Hematopoietic multipotent progenitor cell treated with erythropoietin and hydrocortisone succinate and interleukin-3 and kit ligand, for 4 days (in vitro differentiated cells): ENCODE results near the gene ALG6.
"Not testable (repeated sequence)": the region's sequence is repeated elsewhere in the genome, so short reads cannot be mapped to it uniquely, and the experiment has no call there.

ENCODE experiments used
- DNase-seq: peaks from one replicate; pipeline ENCODE4 v3.0.0-alpha.2; 2015

ALG6 gene

DNA sequence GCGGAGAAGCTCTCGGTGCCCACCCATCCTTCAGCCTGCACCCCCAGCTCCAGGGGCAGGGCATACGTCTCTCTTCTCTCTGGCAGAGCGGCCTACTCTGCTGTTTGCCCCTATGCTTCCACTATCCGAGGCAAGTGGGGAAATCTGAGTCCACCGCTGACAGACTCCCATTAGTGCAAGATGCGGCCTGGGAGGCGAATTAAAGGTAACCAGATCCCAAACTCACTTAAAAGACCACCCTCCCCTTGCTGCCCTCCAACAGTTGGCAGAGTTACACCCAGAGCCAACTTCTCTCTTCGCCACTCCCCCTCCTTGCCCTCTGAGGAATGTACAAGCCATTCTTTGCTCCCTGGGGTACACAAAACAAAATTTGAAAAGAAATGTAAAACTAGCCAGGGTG is 38.6 kb upstream of the ALG6 start:
- DNase-seq: no peak

DNA sequence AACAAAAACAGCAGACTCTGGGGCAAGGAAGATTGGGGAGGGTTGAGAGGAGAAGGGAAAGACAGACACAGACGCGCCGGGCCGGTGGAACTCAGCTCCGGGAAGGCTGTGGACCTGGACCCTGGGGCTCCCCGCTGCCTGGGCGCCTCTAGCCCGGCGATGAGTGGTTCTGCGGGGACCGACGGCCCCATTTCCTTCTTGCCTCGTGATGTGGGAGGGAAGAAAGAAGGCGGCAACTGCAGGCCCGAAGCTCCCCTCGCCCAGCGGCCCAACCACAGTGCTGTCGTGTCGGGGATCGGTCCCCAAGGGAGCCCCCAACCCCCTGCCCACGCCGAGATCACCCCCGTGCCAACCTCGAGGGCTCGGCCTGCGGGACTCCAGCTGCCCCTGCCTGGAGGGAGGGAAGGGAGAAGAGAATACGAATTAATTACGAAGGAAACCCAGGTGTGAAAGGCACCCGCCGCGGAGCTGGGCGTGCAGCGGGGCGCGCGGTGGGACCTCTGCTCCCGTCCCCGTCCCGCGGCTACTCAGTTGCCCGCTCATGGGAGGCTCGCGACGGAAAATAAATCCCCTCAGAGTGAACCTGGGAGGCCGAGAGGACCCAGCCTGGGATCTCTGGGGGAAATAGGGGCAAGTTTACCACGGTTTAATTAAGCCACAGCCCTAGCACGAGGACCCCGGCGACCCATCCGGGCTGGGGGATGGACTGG is 37.7 kb upstream of the ALG6 start:
- no peak for DNase-seq

DNA sequence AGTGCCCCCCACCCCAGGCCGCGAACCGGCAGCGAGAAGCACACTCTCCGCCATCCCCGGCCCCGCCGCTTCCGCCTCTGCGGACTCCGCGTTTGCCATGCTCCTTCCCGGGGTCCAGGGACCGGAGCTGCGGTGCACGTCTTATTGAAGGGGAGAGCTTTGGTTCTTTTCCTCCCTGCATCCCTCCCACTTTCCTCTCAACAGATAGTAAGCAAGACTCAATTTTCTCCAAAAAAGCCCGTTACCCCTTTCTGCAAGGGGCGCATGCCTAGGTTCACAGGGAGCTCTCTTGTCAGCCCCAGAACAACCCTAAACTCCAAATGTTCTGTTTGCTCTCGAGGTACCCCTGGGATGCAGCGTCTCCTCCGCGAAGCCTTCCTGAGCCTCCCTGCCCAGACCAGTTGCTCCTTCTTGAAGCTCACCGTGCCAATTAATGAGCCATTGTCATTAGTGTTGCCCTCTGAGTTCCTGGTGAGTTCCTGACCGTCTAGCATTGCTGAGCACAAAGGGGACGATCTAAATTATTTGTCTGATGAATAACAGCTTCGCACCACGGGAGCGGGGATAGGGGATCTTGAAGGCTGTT is 37.0 kb upstream of the ALG6 start:
- DNase-seq: no peak

DNA sequence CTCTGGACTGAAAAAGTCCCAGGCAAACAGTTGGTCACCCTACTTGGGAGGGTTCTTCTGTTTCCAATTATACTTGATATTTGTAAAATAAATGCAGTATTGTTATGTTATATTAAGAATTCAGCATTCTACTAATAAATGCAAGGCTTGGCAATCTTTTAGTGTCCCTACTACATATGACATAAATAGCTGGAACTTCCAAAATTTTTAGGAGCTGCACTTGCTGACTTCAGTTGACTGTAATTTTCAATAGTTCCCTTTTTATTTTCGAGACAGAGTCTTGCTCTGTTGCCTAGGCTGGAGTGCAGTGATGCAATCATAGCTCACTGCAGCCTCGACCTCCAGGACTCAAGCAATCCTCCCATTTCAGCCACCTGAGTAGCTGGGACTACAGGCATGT is 25.0 kb upstream of the ALG6 start:
- no peak for DNase-seq

DNA sequence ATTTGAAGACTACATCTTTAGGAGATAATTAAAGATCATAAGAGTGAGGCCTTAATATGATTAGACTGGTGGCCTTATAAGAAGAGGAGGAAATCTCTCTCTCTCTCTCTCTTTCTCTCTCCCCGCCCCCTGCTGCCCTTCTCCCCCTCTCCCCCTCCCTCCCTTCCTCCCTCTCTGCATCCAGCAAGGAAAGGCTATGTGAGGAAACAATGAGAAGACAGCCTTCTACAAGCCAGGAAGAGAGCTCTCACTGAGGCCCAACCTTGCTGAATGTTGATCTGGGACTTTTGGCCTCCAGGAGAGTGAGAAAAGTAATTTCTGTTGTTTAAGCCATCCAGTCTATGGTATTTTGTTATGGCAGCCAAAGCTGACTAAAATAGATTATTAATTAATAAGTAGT is 23.5 kb upstream of the ALG6 start:
- no peak for DNase-seq

DNA sequence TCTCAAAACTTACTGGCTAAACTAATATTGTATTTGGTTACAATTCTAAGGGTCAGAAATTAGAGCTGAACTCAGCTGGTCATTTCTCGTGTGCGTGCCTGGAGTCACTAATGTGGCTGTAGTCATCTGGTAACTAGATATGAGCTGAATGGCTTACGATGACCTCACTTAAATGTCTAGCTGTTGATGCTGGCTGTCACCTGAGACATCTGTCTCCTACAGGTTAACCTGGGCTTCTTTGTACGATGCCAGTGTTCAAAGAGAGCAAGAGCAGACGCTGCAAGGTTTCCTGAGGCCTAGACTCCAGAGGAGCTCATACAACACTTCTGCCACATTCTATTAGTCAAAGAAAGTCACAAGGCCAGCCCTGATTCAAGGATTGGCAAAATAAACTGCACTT is 17.1 kb upstream of the ALG6 start:
- DNase-seq: no peak

DNA sequence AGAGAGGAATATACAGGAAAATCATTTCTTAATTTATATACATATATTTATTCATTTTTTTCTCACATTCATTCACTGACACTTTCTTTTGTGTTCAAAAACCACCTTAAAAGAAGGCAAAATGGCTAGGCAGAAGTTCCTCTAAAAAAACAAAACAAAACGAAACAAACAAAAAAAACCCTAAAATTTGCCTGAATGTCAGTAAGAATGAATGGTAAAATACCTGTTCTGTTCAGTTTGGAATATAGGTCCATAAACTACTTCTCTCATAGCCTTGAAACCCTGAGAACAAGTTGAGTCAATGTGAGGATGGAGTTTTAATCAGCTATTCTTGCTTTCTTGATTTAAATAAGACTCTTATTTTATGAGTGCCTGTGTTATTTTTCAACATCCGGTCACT is 14.7 kb upstream of the ALG6 start:
- no peak for DNase-seq

DNA sequence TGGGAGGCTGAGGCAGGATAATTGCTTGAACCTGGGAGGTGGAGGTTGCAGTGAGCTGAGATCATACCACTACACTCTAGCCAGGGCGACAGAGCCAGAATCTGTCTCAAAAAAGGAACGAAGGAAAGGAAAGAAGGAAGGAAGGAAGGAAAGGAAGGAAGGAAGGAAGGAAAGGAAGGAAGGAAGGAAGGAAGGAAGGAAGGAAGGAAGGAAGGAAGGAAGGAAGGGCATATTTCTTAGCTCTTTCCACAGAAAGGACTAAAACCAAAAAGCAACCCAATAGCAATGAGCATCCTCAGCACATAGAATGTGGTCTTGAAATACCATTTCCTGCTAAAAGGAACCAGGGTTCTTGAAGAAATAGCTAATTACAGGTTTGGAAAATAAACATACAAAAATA is 11.2 kb upstream of the ALG6 start:
- DNase-seq: not testable (repeated sequence)

DNA sequence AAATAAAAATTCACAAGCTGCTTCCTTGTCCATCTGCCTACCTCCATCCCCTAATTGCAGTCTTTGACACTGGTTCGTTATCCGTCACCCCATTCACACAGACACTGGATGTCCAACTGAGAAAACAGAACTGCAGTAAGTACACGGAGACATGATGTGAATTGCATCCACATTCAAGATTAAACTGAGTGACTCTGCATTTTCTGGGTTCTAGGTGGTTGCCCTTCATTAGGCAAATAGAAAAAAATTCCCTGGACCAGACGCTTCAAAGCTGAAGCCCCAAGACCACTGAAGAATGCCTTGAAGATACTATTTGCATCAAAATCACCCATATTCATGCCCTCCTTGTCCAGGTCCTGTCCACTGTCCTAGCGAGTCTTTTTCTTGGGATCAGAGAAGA is 7.9 kb upstream of the ALG6 start:
- DNase-seq: no peak

DNA sequence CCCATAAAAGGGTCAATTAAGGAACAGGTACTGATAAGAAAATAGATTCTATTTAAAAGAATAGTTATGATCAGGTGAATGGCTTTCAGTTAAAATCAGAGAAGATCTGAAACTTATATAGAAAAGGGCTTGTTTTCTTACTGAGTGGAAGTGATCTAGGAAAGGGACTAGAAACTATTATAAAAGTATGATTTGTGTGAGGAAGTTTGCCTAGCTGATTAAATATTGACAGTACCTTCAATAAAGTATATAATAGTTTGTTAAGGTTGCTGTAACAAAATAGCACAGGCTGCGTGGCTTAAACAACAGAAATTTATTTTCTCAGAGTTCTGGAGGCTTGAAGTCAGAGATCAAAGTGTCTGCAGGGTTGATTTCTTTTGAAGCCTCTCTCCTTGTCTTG is 5.4 kb upstream of the ALG6 start:
- DNase-seq: no peak

DNA sequence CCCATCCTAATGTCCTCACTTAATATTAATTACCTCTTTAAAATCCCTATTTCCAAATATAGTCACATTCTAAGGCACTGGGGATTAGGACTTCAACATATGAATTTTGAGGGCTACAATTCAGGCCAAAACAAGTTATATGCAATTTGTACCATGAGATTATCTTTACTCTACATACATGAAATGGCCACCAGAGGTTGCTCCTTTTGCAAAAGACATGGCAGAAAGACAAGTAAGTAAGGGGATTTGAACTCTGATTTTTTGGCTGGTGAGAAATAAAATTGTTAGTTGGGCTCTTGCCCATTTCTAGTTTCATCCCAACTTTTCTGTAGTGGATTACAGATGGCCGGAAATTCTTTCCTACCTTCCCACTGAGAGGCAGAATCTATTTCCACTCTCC is 4.8 kb upstream of the ALG6 start:
- peak; percentile 36 for DNase-seq

DNA sequence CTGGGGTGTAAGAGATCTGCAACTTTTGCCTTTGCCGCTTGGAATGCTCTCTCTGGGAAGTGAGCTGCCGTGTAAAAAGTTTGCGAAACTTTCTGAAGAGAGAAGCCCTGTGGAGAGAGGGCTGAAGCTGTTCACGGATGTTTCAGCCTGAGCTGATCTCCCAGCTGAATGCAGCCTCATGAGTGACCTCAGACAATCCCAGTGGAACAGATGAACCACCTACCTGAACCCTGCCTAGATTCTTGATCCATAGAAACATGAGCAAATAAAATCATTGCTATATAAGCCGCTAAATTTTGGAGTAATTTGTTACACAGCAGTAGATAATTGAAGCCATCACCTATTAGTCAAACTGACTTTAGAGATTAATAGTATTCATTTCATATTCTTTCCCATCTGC is 4.4 kb upstream of the ALG6 start:
- no peak for DNase-seq

DNA sequence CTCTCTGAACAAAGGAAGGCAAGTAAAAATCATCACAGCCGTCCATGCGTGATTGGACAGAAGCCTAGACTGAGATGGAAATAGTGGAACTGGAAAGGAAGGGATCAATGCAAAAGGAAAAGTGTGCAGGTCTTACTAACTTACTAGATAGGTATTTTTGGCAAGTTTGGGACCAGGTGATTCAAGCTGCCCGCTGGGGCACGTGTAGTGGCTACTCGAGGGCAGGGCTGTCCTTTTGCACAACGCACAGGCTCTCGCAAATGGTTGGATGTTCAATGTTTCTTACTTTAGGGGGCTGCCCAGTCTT is 566 bp upstream of the ALG6 start:
- no peak for DNase-seq

DNA sequence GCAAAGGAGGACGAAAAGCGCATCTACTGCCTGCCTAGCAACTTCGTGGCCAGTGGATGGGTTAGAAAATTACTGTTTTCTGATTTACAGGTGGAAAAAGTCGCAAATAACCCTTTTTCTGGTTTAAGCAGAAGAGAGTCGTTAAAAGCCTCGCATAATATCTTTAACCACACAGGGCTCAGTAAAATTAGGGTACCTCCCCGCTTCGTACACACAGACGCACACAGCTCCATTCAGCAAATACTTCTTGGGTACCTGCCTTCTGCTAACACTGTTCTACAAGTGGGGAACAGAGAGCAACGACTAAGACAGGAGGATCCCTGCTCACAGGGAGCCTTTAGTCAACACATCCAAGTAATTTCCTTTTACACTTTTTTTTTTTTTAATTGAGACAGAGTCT is 704 bp downstream of the ALG6 start:
- DNase-seq: no peak

DNA sequence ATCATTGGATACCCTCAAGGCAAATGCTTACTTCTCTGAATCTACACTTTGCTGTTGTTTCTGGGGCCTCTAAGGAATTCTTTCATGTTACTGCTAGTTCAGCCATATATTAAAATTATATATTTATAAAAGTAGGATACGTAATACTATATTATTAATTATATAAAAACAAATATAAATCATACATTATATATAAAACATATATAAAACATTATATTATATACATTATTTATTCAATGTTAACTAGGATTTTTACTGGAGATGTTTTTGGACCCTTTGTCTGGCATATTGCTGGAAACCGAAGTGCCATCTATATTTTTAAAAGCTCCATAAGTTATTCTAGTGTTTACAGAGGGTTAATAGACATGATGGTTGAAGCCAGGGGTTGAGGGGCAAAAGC is 12.2 kb downstream of the ALG6 start:
- DNase-seq: no peak

DNA sequence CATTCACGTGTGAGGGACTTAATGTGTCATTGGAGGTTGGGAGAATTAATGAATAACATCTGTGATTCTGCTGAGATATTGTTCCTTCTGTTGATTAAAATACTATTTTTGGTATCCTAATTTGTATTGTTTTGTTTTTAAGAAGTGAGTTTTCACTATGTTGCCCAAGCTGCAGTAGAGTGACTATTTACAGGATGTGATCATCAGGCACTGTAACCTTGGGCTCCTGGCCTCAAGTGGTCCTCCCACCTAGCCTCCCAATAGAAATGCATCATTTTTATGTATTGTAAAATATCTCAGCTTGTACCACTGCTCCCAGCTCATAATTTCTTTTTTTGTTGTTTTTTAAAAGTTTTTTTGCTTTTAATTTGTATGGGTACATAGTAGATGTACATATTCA is 14.3 kb downstream of the ALG6 start:
- no peak for DNase-seq

DNA sequence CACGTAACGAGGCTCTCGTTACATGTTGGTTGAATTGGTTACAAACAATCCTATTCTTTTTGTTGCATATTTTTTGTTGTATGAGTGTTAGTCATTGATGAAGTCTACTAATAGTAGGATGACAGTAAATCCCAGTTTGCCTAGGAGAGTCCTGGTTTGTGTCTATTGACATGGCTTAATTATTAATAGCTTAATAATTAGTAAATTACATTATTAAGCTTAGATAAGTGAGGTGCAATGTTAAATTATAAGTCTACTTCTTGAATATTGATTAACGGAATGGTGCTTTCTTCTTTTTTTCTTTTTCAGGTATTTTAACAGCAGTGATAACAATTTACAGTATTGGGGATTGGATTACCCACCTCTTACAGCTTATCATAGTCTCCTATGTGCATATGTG is 34.5 kb downstream of the ALG6 start:
- no peak for DNase-seq

DNA sequence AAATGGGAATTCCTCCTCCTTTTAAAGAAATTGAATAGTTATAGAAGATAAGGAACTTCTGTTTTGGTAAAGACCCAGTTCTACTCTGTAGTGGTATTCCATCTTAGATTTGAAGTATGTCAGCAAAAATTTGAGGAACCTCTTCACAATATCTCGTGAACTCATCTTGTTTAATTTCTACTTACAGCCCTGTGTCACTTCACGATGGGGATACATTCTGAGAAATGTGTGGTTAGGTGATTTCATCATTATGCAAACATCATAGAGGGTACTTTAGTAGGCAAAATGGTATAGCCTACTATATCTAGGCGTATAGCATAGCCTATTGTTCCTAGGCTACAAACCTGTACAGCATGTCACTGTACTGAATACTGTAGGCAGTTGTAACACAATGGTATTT is 36.0 kb downstream of the ALG6 start:
- peak; percentile 87 for DNase-seq

DNA sequence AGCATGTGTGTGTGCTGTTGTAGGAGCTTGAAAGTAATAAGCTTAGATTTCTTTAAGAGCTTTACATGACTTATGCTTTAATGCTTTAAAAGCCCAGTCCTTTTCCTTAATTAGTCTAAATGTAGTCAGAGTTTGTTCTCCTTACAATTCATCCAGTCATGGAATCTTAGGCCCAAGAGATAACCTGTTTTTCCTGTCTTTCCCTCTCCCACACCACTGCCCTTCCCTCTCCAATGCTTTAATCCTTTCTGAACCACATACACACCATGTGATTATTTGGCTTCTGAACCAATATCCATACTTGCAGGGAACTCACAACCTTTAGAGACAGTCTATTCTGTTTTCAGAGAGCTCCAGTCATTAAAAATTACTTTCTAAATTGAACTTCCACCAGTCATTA is 37.6 kb downstream of the ALG6 start:
- DNase-seq: no peak

DNA sequence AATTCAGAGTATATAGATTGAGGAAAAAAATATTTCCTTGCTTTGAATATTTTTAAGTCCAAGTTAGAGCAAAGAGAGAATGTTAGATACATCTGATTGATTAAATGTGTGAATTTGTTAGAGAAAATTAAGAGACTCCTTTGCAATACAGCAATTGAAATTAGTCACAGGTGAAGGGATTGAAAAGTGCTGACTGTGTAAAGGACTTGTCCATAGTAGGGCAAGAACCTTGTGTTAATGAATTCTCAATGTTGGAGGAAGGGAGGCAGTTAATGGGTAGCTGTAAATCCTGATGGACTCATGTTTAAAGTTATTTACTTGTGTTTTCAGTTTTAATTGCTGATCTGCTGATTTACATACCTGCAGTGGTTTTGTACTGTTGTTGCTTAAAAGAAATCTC is 38.6 kb downstream of the ALG6 start:
- no peak for DNase-seq

DNA sequence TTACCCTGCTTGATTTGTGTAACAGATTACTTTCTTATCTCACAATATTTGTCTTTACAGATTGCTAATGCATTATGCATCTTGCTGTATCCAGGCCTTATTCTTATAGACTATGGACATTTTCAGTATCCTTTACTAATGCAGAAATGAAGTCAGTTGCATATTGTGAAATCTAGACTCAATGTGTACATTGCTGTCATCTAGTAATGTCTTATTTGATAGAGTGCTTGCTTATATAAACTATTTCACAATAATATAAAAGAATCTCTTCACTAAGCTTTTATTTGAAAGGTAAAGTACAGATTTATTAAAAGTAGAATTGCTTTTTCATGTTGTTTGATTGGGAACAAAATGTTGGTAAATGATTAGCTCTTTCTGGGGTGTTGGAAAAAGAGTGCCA is 39.6 kb downstream of the ALG6 start:
- DNase-seq: peak; percentile 35

DNA sequence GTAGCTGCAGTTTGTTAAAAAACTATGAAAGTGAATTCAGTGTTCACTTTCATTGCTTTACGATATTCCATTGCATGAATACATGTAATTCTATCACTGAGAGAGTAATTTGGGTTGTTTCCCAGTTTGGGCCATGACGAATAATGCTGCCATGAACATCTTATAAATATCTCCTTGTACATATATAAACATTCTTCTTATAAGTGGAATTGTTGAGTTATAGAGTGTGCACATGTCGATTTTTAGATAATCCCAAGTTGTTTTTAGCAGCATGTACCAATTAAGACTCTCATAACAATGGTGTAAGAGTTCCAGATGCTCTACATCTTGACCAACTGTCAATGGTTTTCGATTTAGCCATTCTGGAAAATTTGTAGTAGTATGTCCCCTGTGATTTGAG is 40.9 kb downstream of the ALG6 start:
- no peak for DNase-seq

DNA sequence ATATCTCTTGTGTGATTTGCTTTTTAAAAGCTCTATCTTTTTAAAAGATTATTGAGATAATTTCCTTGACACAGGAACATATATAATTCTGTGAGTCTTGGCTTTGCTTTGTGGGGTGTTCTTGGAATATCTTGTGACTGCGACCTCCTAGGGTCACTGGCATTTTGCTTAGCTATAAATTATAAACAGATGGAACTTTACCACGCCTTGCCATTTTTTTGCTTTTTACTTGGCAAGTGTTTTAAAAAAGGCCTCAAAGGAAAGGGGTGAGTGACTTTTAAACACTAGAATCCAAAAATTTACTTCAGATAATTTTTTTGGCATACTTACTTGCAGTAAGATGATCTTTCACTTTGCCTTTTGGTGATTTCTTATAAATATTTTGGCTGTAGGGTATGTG is 43.6 kb downstream of the ALG6 start:
- DNase-seq: no peak

DNA sequence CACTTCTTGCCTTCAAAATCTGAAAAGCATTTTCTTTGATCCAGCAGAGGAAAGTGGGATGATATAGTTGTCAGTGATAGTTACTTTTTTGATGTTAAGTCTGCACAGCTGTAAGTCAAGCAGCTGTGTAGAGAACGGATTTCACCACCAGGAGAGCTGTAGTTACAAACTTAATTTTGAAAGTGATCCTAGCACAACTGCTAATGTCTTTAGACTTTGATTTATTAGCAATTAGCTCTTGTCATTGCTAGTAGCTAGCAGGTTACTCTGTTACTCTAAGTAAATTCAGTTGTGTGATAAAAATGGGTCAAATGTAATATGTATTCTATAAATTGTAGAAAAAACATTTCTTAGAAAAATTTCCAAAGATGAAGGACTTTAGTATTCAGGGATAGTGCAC is 46.0 kb downstream of the ALG6 start:
- no peak for DNase-seq

DNA sequence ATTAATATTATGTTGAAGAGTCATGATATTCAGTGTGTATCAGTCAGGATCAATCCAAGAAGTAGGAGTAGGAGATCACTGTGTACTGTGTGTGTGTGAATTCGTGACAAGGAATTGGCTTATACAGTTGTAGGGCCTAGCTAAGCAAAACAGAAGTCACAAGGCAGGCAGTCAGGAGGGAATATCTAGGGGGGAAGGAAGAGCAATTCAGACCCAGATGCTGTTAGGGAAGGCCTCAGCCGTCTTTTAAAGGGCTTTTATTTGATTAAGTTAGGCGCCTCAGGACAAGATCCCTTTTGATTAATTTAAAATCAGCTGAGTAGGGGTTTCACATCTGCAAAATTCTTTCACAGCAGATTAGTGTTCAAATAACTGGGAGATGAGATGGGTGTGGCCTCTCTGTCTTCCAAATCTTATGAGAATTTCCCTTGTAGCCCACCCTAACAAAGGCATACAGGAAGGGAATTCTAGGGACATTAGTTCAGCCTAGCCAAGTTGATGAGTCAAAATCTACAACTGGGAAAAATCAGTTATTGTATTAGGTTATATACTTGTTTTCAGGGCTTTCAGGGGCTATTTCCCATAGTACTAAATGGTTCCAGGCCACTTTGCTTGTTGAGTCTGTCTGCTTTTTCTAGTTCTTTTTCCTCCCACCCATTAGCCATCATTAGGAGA is 47.4 kb downstream of the ALG6 start:
- no peak for DNase-seq
